Nephron (organoid): ENCODE results near the gene RYR1.
"Not testable (repeated sequence)": the region's sequence is repeated elsewhere in the genome, so short reads cannot be mapped to it uniquely, and the experiment has no call there.

Experiments used
- H3K27ac Mint-ChIP-seq, 3 experiments: 2 replicates each; pipeline ENCODE4 v1.8.0; 2020; ENCODE audit warnings: mixed read lengths in 3 of 3, mild to moderate bottlenecking in 2 of 3, moderate library complexity in 1 of 3
- H3K27me3 Mint-ChIP-seq: 2 replicates; pipeline ENCODE4 v1.8.0; 2021; ENCODE audit warnings: low read depth, mild to moderate bottlenecking, moderate library complexity, mixed read lengths
- H3K36me3 Mint-ChIP-seq: 2 replicates; pipeline ENCODE4 v1.8.0; 2020; ENCODE audit warnings: low read depth, mixed read lengths
- H3K4me1 Mint-ChIP-seq: 2 replicates; pipeline ENCODE4 v1.8.0; 2020; ENCODE audit warnings: mixed read lengths
- H3K4me3 Mint-ChIP-seq, 3 experiments: 2 replicates each; pipeline ENCODE4 v1.8.0; 2020; ENCODE audit warnings: mild to moderate bottlenecking in 3 of 3, mixed read lengths in 3 of 3, moderate library complexity in 2 of 3
- H3K9me3 Mint-ChIP-seq: 2 replicates; pipeline ENCODE4 v1.8.0; 2020; ENCODE audit warnings: mixed read lengths
- CTCF ChIP-seq, 3 experiments: fragments of 200-600 bp; sonication (generic); IDR thresholded peaks; one replicate each; pipeline ENCODE4 v1.5.0; 2021; ENCODE audit warnings: antibody characterized with exemption in 3 of 3; ENCODE audit not compliant: unreplicated experiment in 3 of 3

Gene RYR1

DNA sequence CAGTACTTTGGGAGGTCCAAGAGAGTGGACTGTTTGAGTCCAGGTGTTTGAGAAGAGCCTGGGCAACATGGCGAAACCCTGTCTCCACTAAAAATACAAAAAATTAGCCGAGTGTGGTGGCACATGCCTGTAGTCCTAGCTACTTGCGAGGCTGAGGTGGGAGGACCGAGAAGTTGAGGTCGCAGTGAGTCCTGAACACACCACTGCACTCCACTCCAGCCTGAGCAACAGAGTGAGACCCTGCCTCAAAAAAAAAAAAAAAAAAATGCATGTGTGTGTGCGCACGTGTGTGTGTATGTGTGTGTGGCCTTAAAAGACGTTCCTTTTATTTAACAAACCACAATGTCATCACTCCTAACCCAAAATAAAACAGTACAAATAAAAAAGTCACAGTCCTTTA is 121.7 kb downstream of the RYR1 start:
- H3K4me1 Mint-ChIP-seq: no peaks in the 10 kb centered on the region
- no peaks in the 10 kb centered on the region for H3K27me3 Mint-ChIP-seq
- H3K4me3 Mint-ChIP-seq: no peak overlapping the region
- TF ChIP-seq CTCF (IDR thresholded peaks at IDR 0.05; ENCODE audit: unreplicated experiment in 3 of 3): no peak
- no peak overlapping the region for H3K27ac Mint-ChIP-seq
- no peaks in the 10 kb centered on the region for H3K9me3 Mint-ChIP-seq
- peaks cover 5% of the 10 kb centered on the region for H3K36me3 Mint-ChIP-seq

DNA sequence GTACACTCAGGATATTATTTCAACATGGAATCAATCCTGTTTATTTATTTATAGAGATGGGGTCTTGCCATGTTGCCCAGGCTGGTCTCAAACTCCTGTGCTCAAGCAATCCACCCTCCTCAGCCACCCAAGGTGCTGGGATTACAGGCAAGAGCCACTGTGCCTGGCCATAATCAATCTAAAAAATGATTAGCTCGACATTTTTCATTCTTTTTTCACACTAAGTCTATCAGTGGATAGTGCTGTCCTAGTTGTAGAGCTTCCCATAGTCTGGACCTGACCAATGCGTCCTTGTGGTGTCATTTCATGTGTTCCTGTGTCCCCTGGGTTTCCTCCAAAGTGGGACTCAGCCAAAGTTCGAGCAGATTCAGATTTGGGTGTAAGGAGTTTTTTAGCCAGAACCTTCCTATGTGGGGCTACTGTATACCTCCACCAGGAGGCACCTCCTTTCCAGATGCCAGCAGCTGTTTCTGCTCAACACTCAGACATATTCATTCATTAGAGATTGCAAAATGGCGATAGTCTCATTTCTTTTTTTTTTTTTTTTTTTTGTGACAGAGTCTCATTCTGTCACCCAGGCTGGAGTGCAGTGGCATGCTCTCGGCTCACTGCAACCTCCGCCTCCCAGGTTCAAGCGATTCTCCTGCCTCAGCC is 123.2 kb downstream of the RYR1 start:
- Mint-ChIP-seq H3K9me3 (no peaks in the 10 kb centered on the region), H3K4me1 (no peaks in the 10 kb centered on the region), H3K36me3 (peaks cover 5% of the 10 kb centered on the region), H3K27ac (no peak overlapping the region), H3K27me3 (no peaks in the 10 kb centered on the region), H3K4me3 (no peak overlapping the region)
- TF ChIP-seq CTCF (IDR thresholded peaks at IDR 0.05; ENCODE audit: unreplicated experiment in 3 of 3): no peak

GRCh38 chr19:38557205-38557799 is 123.8 kb downstream of the RYR1 start:
- TF ChIP-seq CTCF (IDR thresholded peaks at IDR 0.05; ENCODE audit: unreplicated experiment in 3 of 3): no peak
- no peaks in the 10 kb centered on the region for H3K9me3 Mint-ChIP-seq
- no peak overlapping the region for H3K4me3 Mint-ChIP-seq
- no peaks in the 10 kb centered on the region for H3K27me3 Mint-ChIP-seq
- H3K27ac Mint-ChIP-seq: no peak overlapping the region
- H3K36me3 Mint-ChIP-seq: peaks cover 5% of the 10 kb centered on the region
- H3K4me1 Mint-ChIP-seq: no peaks in the 10 kb centered on the region

DNA sequence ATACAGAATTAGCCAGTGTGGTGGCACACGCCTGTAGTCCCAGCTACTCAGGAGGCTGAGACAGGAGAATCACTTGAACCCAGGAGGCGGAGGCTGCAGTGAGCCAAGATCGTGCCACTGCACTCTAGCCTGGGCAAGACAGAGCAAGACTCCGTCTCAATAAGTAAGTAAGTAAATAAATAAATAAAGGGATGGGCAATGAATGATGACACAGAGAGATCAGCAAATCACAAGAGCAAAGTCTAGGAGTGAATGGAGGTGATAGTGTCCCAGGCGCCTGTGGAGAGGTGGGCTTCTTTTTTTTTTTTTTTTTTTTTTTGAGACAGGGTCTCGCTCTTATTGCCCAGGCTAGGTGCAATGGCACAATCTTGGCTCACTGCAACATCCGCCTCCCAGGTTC is 125.4 kb downstream of the RYR1 start:
- H3K4me3 Mint-ChIP-seq, H3K4me1 Mint-ChIP-seq, H3K27me3 Mint-ChIP-seq, H3K9me3 Mint-ChIP-seq, H3K36me3 Mint-ChIP-seq, H3K27ac Mint-ChIP-seq: not testable (repeated sequence)

DNA sequence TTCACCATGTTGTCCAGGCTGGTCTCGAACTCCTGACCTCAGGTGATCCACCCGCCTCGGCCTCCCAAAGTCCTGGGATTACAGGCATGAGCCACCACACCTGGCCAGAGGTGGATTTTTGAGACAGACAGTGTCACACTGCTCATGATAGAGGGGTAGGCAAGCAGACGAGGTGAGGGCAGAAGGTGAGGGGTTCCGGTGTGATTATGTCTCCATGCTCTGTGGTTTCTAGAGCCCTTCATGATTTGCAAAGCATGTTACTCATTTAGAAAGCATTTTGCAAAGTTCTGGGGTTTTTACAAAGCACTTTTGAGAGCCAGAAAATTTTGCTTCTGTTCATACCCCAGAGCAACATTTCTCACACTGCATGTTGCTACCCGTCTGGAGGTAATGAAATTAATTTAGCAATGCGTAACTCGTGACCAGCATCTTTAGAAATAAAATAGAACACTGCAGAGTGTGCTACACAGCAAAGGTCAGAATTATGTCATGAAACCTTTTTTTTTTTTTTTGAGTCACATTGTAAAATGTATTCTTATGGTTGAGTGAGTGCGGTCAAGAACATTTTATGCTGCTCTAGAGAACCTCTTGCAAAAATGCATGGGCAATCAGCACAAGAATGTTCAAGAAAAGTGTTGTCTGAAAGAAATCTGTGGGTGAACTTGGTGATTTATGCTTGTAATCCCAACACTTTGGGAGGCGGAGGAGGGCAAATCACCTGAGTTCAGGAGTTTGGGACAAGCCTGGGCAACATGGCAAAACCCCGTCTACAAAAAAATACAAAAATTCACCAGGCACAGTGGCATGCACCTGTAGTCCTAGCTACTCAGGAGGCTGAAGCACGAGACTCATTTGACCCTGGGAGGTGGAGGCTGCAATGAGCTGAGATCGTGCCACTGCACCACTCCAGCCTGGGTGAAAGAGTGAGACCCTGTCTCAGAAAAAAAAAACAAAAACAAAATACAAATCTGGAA is 126.2 kb downstream of the RYR1 start:
- H3K9me3 Mint-ChIP-seq: no peaks in the 10 kb centered on the region
- H3K36me3 Mint-ChIP-seq: no peaks in the 10 kb centered on the region
- no peak for TF ChIP-seq CTCF (IDR thresholded peaks at IDR 0.05; ENCODE audit: unreplicated experiment in 3 of 3)
- no peaks in the 10 kb centered on the region for H3K4me1 Mint-ChIP-seq
- H3K4me3 Mint-ChIP-seq: no peak overlapping the region
- H3K27me3 Mint-ChIP-seq: no peaks in the 10 kb centered on the region
- H3K27ac Mint-ChIP-seq: peak overlapping the region in 1 of 3 experiments; percentile 76

GRCh38 chr19:38561053-38561606 is 127.6 kb downstream of the RYR1 start:
- no peaks in the 10 kb centered on the region for H3K27me3 Mint-ChIP-seq
- no peaks in the 10 kb centered on the region for H3K4me1 Mint-ChIP-seq
- H3K36me3 Mint-ChIP-seq: no peaks in the 10 kb centered on the region
- no peak for TF ChIP-seq CTCF (IDR thresholded peaks at IDR 0.05; ENCODE audit: unreplicated experiment in 3 of 3)
- no peaks in the 10 kb centered on the region for H3K9me3 Mint-ChIP-seq
- no peak overlapping the region for H3K4me3 Mint-ChIP-seq
- no peak overlapping the region for H3K27ac Mint-ChIP-seq
